ENCODE data around the gene AGR2. TPM values are rescaled to one million over a fixed set of nuclear protein-coding genes. Genes with fewer than 3 reads are reported as not detected.

Gene AGR2
- total RNA-seq, 4 donors from 2014 or later, result not detected

DNA sequence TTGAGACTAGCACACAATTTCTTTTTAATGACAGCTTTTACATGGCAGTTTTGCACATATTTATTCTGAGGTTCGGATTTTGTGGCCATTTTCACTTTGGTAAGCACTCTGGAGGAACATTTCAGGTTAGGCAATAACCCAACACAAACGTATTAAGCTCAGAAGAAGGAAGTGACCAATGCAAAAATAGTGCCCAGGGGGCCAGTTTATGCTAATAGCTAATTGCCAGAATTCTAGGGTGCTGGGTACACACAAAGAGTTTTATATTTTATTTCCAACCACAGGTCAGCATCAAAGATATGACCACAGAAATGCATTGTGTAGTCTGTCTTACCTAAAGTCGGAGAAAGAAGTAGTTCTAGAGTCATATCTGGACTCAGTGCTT is 8.4 kb upstream of the AGR2 start:
- TF ChIP-seq, protein P1, sequence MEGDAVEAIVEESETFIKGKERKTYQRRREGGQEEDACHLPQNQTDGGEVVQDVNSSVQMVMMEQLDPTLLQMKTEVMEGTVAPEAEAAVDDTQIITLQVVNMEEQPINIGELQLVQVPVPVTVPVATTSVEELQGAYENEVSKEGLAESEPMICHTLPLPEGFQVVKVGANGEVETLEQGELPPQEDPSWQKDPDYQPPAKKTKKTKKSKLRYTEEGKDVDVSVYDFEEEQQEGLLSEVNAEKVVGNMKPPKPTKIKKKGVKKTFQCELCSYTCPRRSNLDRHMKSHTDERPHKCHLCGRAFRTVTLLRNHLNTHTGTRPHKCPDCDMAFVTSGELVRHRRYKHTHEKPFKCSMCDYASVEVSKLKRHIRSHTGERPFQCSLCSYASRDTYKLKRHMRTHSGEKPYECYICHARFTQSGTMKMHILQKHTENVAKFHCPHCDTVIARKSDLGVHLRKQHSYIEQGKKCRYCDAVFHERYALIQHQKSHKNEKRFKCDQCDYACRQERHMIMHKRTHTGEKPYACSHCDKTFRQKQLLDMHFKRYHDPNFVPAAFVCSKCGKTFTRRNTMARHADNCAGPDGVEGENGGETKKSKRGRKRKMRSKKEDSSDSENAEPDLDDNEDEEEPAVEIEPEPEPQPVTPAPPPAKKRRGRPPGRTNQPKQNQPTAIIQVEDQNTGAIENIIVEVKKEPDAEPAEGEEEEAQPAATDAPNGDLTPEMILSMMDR (IDR thresholded peaks at IDR 0.05; ENCODE audit: low read depth), result no peak

DNA sequence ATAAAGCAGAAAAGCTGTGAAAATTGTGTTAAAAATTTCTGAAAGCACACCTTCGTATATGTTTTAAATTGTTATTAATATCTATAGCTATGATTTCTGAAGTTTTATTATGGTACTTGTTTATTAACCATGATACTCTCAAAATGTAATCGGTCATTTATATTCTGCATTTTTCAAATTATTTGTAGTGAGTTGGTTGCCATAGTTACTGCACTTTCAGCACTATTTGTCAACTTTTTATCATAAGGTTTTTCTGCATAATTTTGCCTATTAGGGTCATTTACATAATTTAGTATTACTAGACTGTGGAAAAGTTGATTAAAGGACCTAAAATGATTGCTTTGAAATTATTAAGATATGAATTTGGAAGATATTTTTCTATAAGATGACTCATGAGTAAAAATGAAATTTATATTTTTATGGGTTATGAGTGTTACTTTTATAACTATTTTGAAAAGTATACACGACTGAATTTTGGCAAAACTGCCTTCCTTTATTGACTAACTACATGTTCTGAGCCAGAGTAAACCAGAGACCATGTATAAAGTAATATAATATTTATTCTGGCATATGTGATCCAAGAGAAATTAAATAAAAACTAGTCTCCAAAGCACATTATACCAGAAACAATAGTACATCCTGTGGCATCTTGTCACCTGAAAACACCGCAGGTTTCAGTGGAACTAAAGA is 7.9 kb upstream of the AGR2 start:
- TF ChIP-seq, protein P1 (IDR thresholded peaks at IDR 0.05; ENCODE audit: low read depth), result no peak

DNA sequence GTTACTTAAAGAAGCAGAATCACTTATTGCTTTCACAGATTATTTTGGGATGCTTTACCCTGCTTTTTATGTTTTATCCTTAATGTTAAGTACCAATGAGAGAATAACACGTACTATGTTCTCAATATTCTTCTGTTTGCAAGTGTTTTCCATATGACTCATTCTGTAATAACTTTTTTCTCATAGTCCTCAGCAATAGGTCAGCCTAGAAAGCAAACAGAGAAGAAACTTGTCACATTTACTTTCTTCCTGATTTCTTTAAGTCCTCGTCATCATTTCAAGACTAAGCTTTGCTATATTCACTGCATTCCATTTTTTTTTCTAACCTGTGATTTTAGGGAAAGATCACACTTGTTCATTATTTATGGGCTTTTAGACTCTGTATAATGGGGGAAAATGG is 6.8 kb upstream of the AGR2 start:
- TF ChIP-seq, protein P1 (IDR thresholded peaks at IDR 0.05; ENCODE audit: low read depth), result no peak

DNA sequence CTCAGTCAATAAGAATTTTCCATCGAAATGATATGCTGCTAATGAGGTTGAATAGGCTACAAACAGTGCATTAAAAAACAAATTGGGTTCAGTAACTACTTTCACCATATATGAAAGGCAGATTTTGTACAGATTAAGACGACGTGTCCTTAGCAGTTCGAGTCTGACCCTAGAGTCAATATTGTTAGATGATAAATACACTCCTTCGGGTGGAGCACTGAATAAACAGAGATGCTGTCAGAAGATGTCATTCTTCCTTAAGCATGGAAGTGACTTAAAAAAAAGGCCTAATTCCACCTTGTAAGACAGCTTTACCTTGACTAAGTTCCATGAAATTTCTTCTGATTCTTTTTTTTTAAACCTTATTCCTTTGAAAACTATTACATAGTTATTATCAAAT is 5.8 kb upstream of the AGR2 start:
- TF ChIP-seq, protein P1 (IDR thresholded peaks at IDR 0.05; ENCODE audit: low read depth), result no peak

DNA sequence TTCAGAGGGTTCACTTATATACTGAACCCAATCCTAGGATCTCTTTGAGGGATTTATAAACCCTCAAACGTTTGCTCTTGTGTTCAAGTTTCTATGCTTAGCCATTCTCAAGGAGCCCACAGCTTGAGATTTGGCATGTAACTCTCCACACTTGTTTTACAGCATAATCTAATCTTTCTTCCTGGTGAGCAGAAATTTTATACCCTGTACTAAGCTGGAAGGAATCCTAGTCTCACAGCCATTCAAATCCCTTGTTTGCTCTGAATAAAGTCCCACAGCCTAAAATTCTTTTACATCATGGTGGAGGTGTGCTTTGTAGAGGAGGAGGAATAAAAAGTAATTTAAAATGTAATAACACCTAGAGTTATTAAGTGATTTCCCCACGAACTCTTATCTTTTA is 5.3 kb upstream of the AGR2 start:
- TF ChIP-seq, protein P1 (IDR thresholded peaks at IDR 0.05; ENCODE audit: low read depth), result no peak

DNA sequence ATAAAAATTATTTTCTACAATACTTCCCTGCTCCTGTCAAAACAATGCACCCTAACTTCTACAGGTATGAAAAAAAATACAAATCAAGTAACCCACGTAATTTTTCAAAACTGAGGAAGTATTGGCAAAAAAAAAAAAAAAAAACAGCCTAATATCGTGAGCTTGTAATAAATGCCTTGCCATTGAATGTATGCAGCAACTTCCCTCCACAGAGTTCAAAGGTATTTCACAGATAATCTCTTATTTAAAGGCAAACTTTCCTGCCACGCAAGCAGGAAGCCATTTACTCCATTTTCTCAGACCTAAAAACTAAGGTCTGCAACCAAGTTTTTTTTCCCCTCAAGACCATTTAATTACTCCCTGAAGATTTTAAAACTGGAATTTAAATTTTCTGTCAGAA is 642 bp upstream of the AGR2 start:
- TF ChIP-seq, protein P1 (IDR thresholded peaks at IDR 0.05; ENCODE audit: low read depth), result no peak

DNA sequence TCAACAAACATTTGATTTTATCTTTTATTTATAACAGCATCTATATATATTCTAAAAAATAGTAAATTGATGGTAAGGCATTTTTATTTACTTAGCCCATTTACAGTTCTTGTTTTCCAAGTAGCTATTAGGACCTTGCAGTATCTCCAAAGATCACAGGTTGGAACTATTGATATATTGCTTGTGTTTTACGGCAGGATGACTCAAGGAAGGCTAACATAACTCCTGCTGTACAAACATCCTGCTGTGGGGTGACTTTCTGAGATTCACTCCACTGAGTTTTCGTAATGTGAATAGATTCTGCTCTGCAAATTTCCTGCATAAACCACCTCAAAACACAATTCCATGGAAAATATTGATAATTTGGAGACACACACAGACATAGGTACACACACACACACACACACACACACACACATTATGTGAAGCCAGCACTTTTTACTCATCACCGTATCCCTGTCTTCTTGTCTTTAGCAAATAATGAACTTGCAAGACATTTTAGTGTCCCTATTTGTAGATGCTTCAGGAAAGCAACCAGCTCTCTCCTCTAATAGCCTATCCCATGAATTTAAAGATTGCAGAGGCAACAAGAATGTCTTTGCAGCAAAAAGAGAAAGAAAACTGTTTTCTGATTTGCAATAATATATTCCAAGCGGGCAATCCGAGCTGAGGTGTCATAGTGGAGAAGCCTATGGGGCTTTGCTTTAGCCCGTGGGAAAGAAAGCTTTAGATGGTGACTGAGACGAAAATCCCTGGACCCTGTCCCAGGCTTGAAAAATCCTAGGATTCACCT is 722 bp downstream of the AGR2 start:
- TF ChIP-seq, protein P1 (IDR thresholded peaks at IDR 0.05; ENCODE audit: low read depth), result no peak

All from subcutaneous adipose tissue (tissue), 4 donors.